Measurements from ENCODE around the gene NEK10. TPM values are rescaled to one million over a fixed set of nuclear protein-coding genes. Genes with fewer than 3 reads are reported as not detected.

Gene NEK10
- total and polyA plus RNA-seq, 3 donors from 2014 or later: 29.5 to 83.2 (median 56.9) TPM

- H3K4me3 ChIP-seq: no peak overlapping the region
- intact Hi-C loops (cut with DNase I; ENCODE audit: low total_unique reads): no loop called here
- no peaks in the 10 kb centered on the region for H3K27me3 ChIP-seq
- 57% methylated on average over 2 of the region's 2 CpGs for WGBS, 2 donors
- H3K9me3 ChIP-seq: no peaks in the 10 kb centered on the region
- TF ChIP-seq POLR2A (IDR thresholded peaks at IDR 0.05) (no peak), CTCF (IDR thresholded peaks at IDR 0.05) (no peak)
- no peaks in the 10 kb centered on the region for H3K4me1 ChIP-seq
- no peak overlapping the region for H3K27ac ChIP-seq
- H3K36me3 ChIP-seq (ENCODE audit: low read depth, missing control alignments): no peaks in the 10 kb centered on the region
- no peak for DNase-seq
Observed at GRCh38 chr3:27133060-27133459, 236.1 kb downstream of the NEK10 start.

- Histone ChIP-seq H3K36me3 (ENCODE audit: low read depth, missing control alignments) (no peaks in the 10 kb centered on the region), H3K4me3 (no peak overlapping the region), H3K27ac (no peak overlapping the region), H3K27me3 (no peaks in the 10 kb centered on the region), H3K4me1 (no peaks in the 10 kb centered on the region), H3K9me3 (no peaks in the 10 kb centered on the region)
- no peak for TF ChIP-seq POLR2A (IDR thresholded peaks at IDR 0.05)
- TF ChIP-seq CTCF (IDR thresholded peaks at IDR 0.05): no peak
- 93 to 94% methylated on average over 1 of the region's 1 CpG for WGBS, 2 donors
- intact Hi-C loops (cut with DNase I; ENCODE audit: low total_unique reads): no loop called here
- DNase-seq: no peak
Observed at GRCh38 chr3:27130796-27131195, 238.4 kb downstream of the NEK10 start.

- H3K36me3 ChIP-seq (ENCODE audit: low read depth, missing control alignments): no peaks in the 10 kb centered on the region
- H3K9me3 ChIP-seq: no peaks in the 10 kb centered on the region
- intact Hi-C loops (cut with DNase I; ENCODE audit: low total_unique reads): no loop called here
- no peak overlapping the region for H3K4me3 ChIP-seq
- H3K4me1 ChIP-seq: no peaks in the 10 kb centered on the region
- TF ChIP-seq CTCF (IDR thresholded peaks at IDR 0.05) (no peak), POLR2A (IDR thresholded peaks at IDR 0.05) (no peak)
- no peak overlapping the region for H3K27ac ChIP-seq
- no peak for DNase-seq
- 73 to 74% methylated on average over 3 of the region's 3 CpGs for WGBS, 2 donors
- no peaks in the 10 kb centered on the region for H3K27me3 ChIP-seq
Observed at GRCh38 chr3:27127879-27128278, 241.3 kb downstream of the NEK10 start.

GRCh38 chr3:27127195-27127594, 242.0 kb downstream of the NEK10 start:
- Histone ChIP-seq H3K4me1 (no peaks in the 10 kb centered on the region), H3K36me3 (ENCODE audit: low read depth, missing control alignments) (no peaks in the 10 kb centered on the region), H3K9me3 (no peaks in the 10 kb centered on the region), H3K27me3 (no peaks in the 10 kb centered on the region), H3K4me3 (no peak overlapping the region), H3K27ac (no peak overlapping the region)
- no peak for TF ChIP-seq POLR2A (IDR thresholded peaks at IDR 0.05)
- no peak for TF ChIP-seq CTCF (IDR thresholded peaks at IDR 0.05)
- WGBS, 2 donors: 90 to 94% methylated on average over 2 of the region's 2 CpGs
- intact Hi-C loops (cut with DNase I; ENCODE audit: low total_unique reads): no loop called here
- no peak for DNase-seq

- no peak overlapping the region for H3K4me3 ChIP-seq
- no peaks in the 10 kb centered on the region for H3K9me3 ChIP-seq
- WGBS, 2 donors: 85 to 95% methylated on average over 3 of the region's 3 CpGs
- intact Hi-C loops (cut with DNase I; ENCODE audit: low total_unique reads): no loop called here
- no peak for TF ChIP-seq CTCF (IDR thresholded peaks at IDR 0.05)
- TF ChIP-seq POLR2A (IDR thresholded peaks at IDR 0.05): no peak
- DNase-seq: no peak
- no peaks in the 10 kb centered on the region for H3K4me1 ChIP-seq
- no peaks in the 10 kb centered on the region for H3K27me3 ChIP-seq
- H3K27ac ChIP-seq: no peak overlapping the region
- H3K36me3 ChIP-seq (ENCODE audit: low read depth, missing control alignments): no peaks in the 10 kb centered on the region
Observed at GRCh38 chr3:27125821-27126501, 243.2 kb downstream of the NEK10 start.
